ENCODE measurements around the gene RAMP2. TPM values are rescaled to one million over a fixed set of nuclear protein-coding genes. Genes with fewer than 3 reads are reported as not detected.

The RAMP2 gene
- total and polyA plus RNA-seq, 2 of the 13 experiments (the other 11 are each of a cell fraction or from before 2014, with no cell fraction given): 1.4 to 5.2 TPM

- TF ChIP-seq ZHX2 (IDR thresholded peaks at IDR 0.05; ENCODE audit: low read depth) (no peak), ZHX2 (CRISPR knock-in tag; IDR thresholded peaks at IDR 0.05; ENCODE audit: borderline replicate concordance) (no peak; the same call in 1 of the 2 replicates), ZFP37 (CRISPR knock-in tag; IDR thresholded peaks at IDR 0.05; ENCODE audit: borderline replicate concordance) (0 out of 2 replicates have a peak, but pooled peaks have one; percentile 19), ZNF703 (CRISPR knock-in tag; IDR thresholded peaks at IDR 0.05; ENCODE audit: borderline replicate concordance) (no peak), AHDC1 (CRISPR knock-in tag; IDR thresholded peaks at IDR 0.05; ENCODE audit: borderline replicate concordance) (no peak), KLF9 (CRISPR knock-in tag; IDR thresholded peaks at IDR 0.05; ENCODE audit: low read depth) (no peak), ZNF549 (CRISPR knock-in tag; IDR thresholded peaks at IDR 0.05) (no peak), ELF3 (CRISPR knock-in tag; IDR thresholded peaks at IDR 0.05) (no peak), NR2F2 (IDR thresholded peaks at IDR 0.05; ENCODE audit: borderline replicate concordance, low read depth) (no peak; the same call in 1 of the 2 replicates), ZNF354B (CRISPR knock-in tag; IDR thresholded peaks at IDR 0.05) (no peak), YY1 (IDR thresholded peaks at IDR 0.05; ENCODE audit: insufficient read depth, insufficient replicate concordance, low read depth, low read length) (no peak), ZNF777 (CRISPR knock-in tag; IDR thresholded peaks at IDR 0.05) (no peak), CERS6 (CRISPR knock-in tag; IDR thresholded peaks at IDR 0.05) (no peak), AGO1 (IDR thresholded peaks at IDR 0.05; ENCODE audit: low read depth, low read length, poor library complexity, severe bottlenecking) (no peak)
Measured at GRCh38 chr17:42779304-42779935, 18.4 kb downstream of the RAMP2 start (continued).
